ENCODE measurements around the gene ATP5MG.

DNA sequence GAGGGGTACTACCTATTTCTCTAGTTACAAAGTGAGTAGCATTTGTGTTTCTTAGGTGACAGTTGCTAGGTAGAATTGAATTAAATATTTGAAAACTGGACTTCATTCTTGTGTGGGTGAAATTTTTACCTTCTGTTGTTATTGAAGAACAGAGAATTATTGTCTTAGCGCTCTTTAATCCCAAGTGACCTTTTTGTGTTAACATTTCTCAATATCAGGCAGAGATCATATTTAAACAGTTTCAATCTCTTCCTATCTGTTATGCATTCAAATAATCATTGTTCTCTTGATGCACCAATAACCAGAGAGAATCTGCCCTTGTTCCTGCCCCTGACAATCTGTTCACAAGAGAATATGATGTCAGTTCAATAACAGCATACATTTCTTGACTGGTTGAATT lies 49.0 kb downstream of the ATP5MG start:
- TF ChIP-seq, protein P1, sequence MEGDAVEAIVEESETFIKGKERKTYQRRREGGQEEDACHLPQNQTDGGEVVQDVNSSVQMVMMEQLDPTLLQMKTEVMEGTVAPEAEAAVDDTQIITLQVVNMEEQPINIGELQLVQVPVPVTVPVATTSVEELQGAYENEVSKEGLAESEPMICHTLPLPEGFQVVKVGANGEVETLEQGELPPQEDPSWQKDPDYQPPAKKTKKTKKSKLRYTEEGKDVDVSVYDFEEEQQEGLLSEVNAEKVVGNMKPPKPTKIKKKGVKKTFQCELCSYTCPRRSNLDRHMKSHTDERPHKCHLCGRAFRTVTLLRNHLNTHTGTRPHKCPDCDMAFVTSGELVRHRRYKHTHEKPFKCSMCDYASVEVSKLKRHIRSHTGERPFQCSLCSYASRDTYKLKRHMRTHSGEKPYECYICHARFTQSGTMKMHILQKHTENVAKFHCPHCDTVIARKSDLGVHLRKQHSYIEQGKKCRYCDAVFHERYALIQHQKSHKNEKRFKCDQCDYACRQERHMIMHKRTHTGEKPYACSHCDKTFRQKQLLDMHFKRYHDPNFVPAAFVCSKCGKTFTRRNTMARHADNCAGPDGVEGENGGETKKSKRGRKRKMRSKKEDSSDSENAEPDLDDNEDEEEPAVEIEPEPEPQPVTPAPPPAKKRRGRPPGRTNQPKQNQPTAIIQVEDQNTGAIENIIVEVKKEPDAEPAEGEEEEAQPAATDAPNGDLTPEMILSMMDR (IDR thresholded peaks at IDR 0.05), result no peak
- no peak for TF ChIP-seq POLR2A (IDR thresholded peaks at IDR 0.05)

Data from uterus (tissue), 2 donors.